ENCODE measurements around the gene OR51T1. TPM values are rescaled to one million over a fixed set of nuclear protein-coding genes. Genes with fewer than 3 reads are reported as not detected.

The OR51T1 gene
- polyA plus RNA-seq, 5 donors: not detected

DNA sequence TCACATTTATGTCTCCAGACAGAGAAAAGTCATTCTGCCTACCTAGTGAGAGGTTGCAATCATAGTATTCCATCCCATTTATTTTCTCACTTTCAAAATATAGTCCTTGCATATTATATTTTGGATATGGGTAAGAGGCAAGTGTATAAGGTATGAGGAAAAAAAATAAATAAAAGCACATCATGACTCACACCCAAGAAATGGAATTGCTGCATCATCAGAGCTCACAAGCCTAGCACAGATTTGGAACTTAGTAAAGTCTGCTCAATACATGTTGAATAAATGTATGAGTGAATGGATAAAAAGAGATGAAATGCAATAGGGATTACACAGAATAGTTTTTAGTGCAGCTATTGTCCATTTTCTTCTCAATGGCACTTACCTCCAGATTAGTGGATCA is 44.9 kb downstream of the OR51T1 start:
- DNase-seq: no peak

Other genes with a start within 250 kb of the OR51T1 start
- not detected for gene OR51D1, start 244.4 kb upstream of the OR51T1 start, polyA plus RNA-seq (ENCODE audit: insufficient read depth in 1 of 5, insufficient read length in 5 of 5, low replicate concordance in 1 of 5)
- under 1 TPM; 0.33 to 0.49 (median 0.36) TPM for gene OR51E1, start 237.9 kb upstream of the OR51T1 start, polyA plus RNA-seq (ENCODE audit: insufficient read depth in 1 of 5, insufficient read length in 5 of 5, low replicate concordance in 1 of 5)
- under 1 TPM; 0.09 to 0.28 (median 0.14) TPM for gene OR51E2, start 184.0 kb upstream of the OR51T1 start, polyA plus RNA-seq (ENCODE audit: insufficient read depth in 1 of 5, insufficient read length in 5 of 5, low replicate concordance in 1 of 5)
- under 1 TPM in 1 of 5 donors, not detected in 4; 0.18 TPM for gene MMP26, start 177.1 kb upstream of the OR51T1 start, polyA plus RNA-seq (ENCODE audit: insufficient read depth in 1 of 5, insufficient read length in 5 of 5, low replicate concordance in 1 of 5)
- not detected for gene OR51F1, start 112.0 kb upstream of the OR51T1 start, polyA plus RNA-seq (ENCODE audit: insufficient read depth in 1 of 5, insufficient read length in 5 of 5, low replicate concordance in 1 of 5)
- not detected for gene OR52R1, start 77.5 kb upstream of the OR51T1 start, polyA plus RNA-seq (ENCODE audit: insufficient read depth in 1 of 5, insufficient read length in 5 of 5, low replicate concordance in 1 of 5)
- gene OR51F2, start 60.6 kb upstream of the OR51T1 start, polyA plus RNA-seq (ENCODE audit: insufficient read depth in 1 of 5, insufficient read length in 5 of 5, low replicate concordance in 1 of 5): not detected
- not detected for gene OR51S1, start 32.7 kb upstream of the OR51T1 start, polyA plus RNA-seq (ENCODE audit: insufficient read depth in 1 of 5, insufficient read length in 5 of 5, low replicate concordance in 1 of 5)
- gene OR51A7, start 21.9 kb downstream of the OR51T1 start, polyA plus RNA-seq (ENCODE audit: insufficient read depth in 1 of 5, insufficient read length in 5 of 5, low replicate concordance in 1 of 5): not detected
- gene OR51G2, start 37.5 kb downstream of the OR51T1 start, polyA plus RNA-seq (ENCODE audit: insufficient read depth in 1 of 5, insufficient read length in 5 of 5, low replicate concordance in 1 of 5): not detected
- gene OR51G1, start 42.4 kb downstream of the OR51T1 start, polyA plus RNA-seq (ENCODE audit: insufficient read depth in 1 of 5, insufficient read length in 5 of 5, low replicate concordance in 1 of 5): not detected
- not detected for gene OR51A4, start 65.7 kb downstream of the OR51T1 start, polyA plus RNA-seq (ENCODE audit: insufficient read depth in 1 of 5, insufficient read length in 5 of 5, low replicate concordance in 1 of 5)
- not detected for gene OR51A2, start 73.8 kb downstream of the OR51T1 start, polyA plus RNA-seq (ENCODE audit: insufficient read depth in 1 of 5, insufficient read length in 5 of 5, low replicate concordance in 1 of 5)
- gene OR51L1, start 113.0 kb downstream of the OR51T1 start, polyA plus RNA-seq (ENCODE audit: insufficient read depth in 1 of 5, insufficient read length in 5 of 5, low replicate concordance in 1 of 5): under 1 TPM; 0.01 to 0.04 (median 0.04) TPM
- not detected for gene OR52J3, start 164.6 kb downstream of the OR51T1 start, polyA plus RNA-seq (ENCODE audit: insufficient read depth in 1 of 5, insufficient read length in 5 of 5, low replicate concordance in 1 of 5)
- not detected for gene OR52E2, start 177.7 kb downstream of the OR51T1 start, polyA plus RNA-seq (ENCODE audit: insufficient read depth in 1 of 5, insufficient read length in 5 of 5, low replicate concordance in 1 of 5)
- not detected for gene OR52E1, start 187.7 kb downstream of the OR51T1 start, polyA plus RNA-seq (ENCODE audit: insufficient read depth in 1 of 5, insufficient read length in 5 of 5, low replicate concordance in 1 of 5)

Data from right lung (tissue), 5 donors.